HFF-Myc (cell line): Measurements from ENCODE around the gene FAM227A.

Experiments used
- DNase-seq: peaks from one replicate; pipeline ENCODE4 v3.0.0-alpha.2; 2011; ENCODE audit warnings: low read depth; ENCODE audit errors: extremely low read depth
- H3K4me3 ChIP-seq: replicated peaks from 2 replicates; pipeline ENCODE4 v1.5.1; 2011; ENCODE audit warnings: low read depth, mild to moderate bottlenecking, control low read depth, low read length
- CTCF ChIP-seq: IDR thresholded peaks from 2 replicates; pipeline ENCODE4 v1.5.1; 2012; ENCODE audit warnings: mild to moderate bottlenecking, low read depth, low read length, control low read depth; ENCODE audit errors: missing control alignments

Gene FAM227A

GRCh38 chr22:38611559-38611958, 44.6 kb downstream of the FAM227A start:
- DNase-seq = no peak
- TF ChIP-seq CTCF = no peak
- H3K4me3 ChIP-seq = no peak overlapping the region

- DNase-seq = no peak
- no peak for TF ChIP-seq CTCF
- H3K4me3 ChIP-seq = no peak overlapping the region
Measured at GRCh38 chr22:38610234-38610633, 46.0 kb downstream of the FAM227A start.

- no peak overlapping the region for H3K4me3 ChIP-seq
- no peak for DNase-seq
- TF ChIP-seq CTCF = no peak
Measured at GRCh38 chr22:38608992-38609750, 47.0 kb downstream of the FAM227A start.

- no peak for TF ChIP-seq CTCF
- no peak overlapping the region for H3K4me3 ChIP-seq
Measured at GRCh38 chr22:38607680-38608079, 48.5 kb downstream of the FAM227A start.

GRCh38 chr22:38602166-38602565, 54.0 kb downstream of the FAM227A start:
- no peak for TF ChIP-seq CTCF
- H3K4me3 ChIP-seq = no peak overlapping the region
- DNase-seq = no peak

More at GRCh38 chr22:38607680-38608079, 48.5 kb downstream of the FAM227A start:
- no peak for DNase-seq

- no peak for DNase-seq
Measured at GRCh38 chr22:38601221-38601764, 54.9 kb downstream of the FAM227A start.

More at GRCh38 chr22:38601221-38601764, 54.9 kb downstream of the FAM227A start:
- H3K4me3 ChIP-seq = no peak overlapping the region
- TF ChIP-seq CTCF = no peak
